ENCODE results near the gene CDC27. TPM values are rescaled to one million over a fixed set of nuclear protein-coding genes. Genes with fewer than 3 reads are reported as not detected.

The CDC27 gene
- total and polyA plus RNA-seq, 7 donors = 25.5 to 89.2 (median 74.6) TPM

Other genes with a start within 250 kb of the CDC27 start
- under 1 TPM in 3 of 4 donors, not detected in 1; 0.19 to 0.43 (median 0.32) TPM for gene RPRML, start 210.0 kb downstream of the CDC27 start, total RNA-seq
- gene RPRML, start 210.0 kb downstream of the CDC27 start, polyA plus RNA-seq = under 1 TPM in 2 of 3 donors, not detected in 1; 0.03 to 0.30 TPM
- gene MYL4, start 20.1 kb upstream of the CDC27 start, total RNA-seq = 1 to 10 TPM in 3 of 4 donors, under 1 TPM in 1; 0.89 to 6.7 (median 2.4) TPM
- gene MYL4, start 20.1 kb upstream of the CDC27 start, polyA plus RNA-seq = 1 to 10 TPM in 2 of 3 donors, under 1 TPM in 1; 0.52 to 4.5 (median 1.3) TPM
- 1 to 10 TPM; 1.1 to 3.9 (median 2.2) TPM for gene ITGB3, start 64.5 kb upstream of the CDC27 start, total RNA-seq
- gene ITGB3, start 64.5 kb upstream of the CDC27 start, polyA plus RNA-seq = 1 to 10 TPM in 1 of 3 donors, under 1 TPM in 2; 0.32 to 5.4 (median 0.77) TPM
- gene EFCAB13, start 134.7 kb upstream of the CDC27 start, total RNA-seq = 1 to 10 TPM in 1 of 4 donors, under 1 TPM in 3; 0.37 to 2.2 (median 0.83) TPM
- gene EFCAB13, start 134.7 kb upstream of the CDC27 start, polyA plus RNA-seq = under 1 TPM; 0.32 to 0.77 (median 0.55) TPM